Loucy (cell line): ENCODE results near the gene UNC5A.

Experiments
- H2AFZ ChIP-seq: fragments of 200-600 bp; sonication (generic); 2 replicates; pipeline ENCODE4 v1.6.0; 2016; ENCODE audit warnings: antibody characterized with exemption, mild to moderate bottlenecking, low read length, moderate library complexity
- H3F3A ChIP-seq: fragments of 200-600 bp; 2 replicates; pipeline ENCODE4 v1.6.0; 2016; ENCODE audit warnings: antibody characterized with exemption, low read depth, mild to moderate bottlenecking
- H3K27me3 ChIP-seq: fragments of 200-600 bp; sonication (generic); 2 replicates; pipeline ENCODE4 v1.6.1; 2014; ENCODE audit warnings: low read length, mild to moderate bottlenecking; ENCODE audit not compliant: insufficient read depth, poor library complexity, severe bottlenecking
- H3K36me3 ChIP-seq: fragments of 200-600 bp; sonication (generic); 2 replicates; pipeline ENCODE4 v1.6.1; 2016; ENCODE audit warnings: low read length; ENCODE audit not compliant: insufficient read depth
- H3K4me1 ChIP-seq: fragments of 200-600 bp; sonication (generic); 2 replicates; pipeline ENCODE4 v1.5.1; 2014; ENCODE audit warnings: low read length, mild to moderate bottlenecking; ENCODE audit not compliant: insufficient read depth, poor library complexity, severe bottlenecking
- H3K4me2 ChIP-seq: fragments of 200-600 bp; sonication (generic); 2 replicates; pipeline ENCODE4 v1.6.0; 2014; ENCODE audit warnings: antibody characterized with exemption, low read length, low read depth, mild to moderate bottlenecking; ENCODE audit not compliant: poor library complexity, severe bottlenecking
- H3K4me3 ChIP-seq: fragments of 200-600 bp; sonication (generic); 2 replicates; pipeline ENCODE4 v1.5.1; 2014; ENCODE audit warnings: low read length, mild to moderate bottlenecking, mixed read lengths; ENCODE audit not compliant: poor library complexity, severe bottlenecking
- H3K79me2 ChIP-seq: fragments of 200-600 bp; sonication (generic); 2 replicates; pipeline ENCODE4 v1.6.1; 2014; ENCODE audit warnings: low read length; ENCODE audit not compliant: insufficient read depth
- H3K9ac ChIP-seq: fragments of 200-600 bp; sonication (generic); 2 replicates; pipeline ENCODE4 v1.6.0; 2014; ENCODE audit warnings: mild to moderate bottlenecking, low read depth, low read length, moderate library complexity; ENCODE audit not compliant: poor library complexity, severe bottlenecking
- H3K9me2 ChIP-seq: fragments of 200-600 bp; sonication (generic); replicated peaks from 2 replicates; pipeline ENCODE4 v1.6.1; 2016; ENCODE audit warnings: low read depth, low read length, mixed read lengths
- H3K9me3 ChIP-seq: fragments of 200-600 bp; sonication (generic); 2 replicates; pipeline ENCODE4 v1.6.1; 2014; ENCODE audit warnings: mild to moderate bottlenecking, antibody characterized with exemption, low read length, low read depth; ENCODE audit not compliant: insufficient read depth
- H4K20me1 ChIP-seq: fragments of 200-600 bp; sonication (generic); 2 replicates; pipeline ENCODE4 v1.6.0; 2014; ENCODE audit warnings: antibody characterized with exemption, low read length, mild to moderate bottlenecking; ENCODE audit not compliant: insufficient read depth, poor library complexity, severe bottlenecking
- EZH2phosphoT487 ChIP-seq: fragments of 200-600 bp; IDR thresholded peaks from 2 replicates; pipeline ENCODE4 v1.6.1; 2018; ENCODE audit warnings: antibody characterized with exemption, mild to moderate bottlenecking, moderate library complexity, borderline replicate concordance
- TF ChIP-seq, protein P1 (sequence below): fragments of 200-600 bp; sonication (generic); conservative IDR thresholded peaks from 2 replicates; pipeline ENCODE4 v1.5.1; 2014; ENCODE audit warnings: mild to moderate bottlenecking, antibody characterized with exemption, low read length

UNC5A gene

DNA sequence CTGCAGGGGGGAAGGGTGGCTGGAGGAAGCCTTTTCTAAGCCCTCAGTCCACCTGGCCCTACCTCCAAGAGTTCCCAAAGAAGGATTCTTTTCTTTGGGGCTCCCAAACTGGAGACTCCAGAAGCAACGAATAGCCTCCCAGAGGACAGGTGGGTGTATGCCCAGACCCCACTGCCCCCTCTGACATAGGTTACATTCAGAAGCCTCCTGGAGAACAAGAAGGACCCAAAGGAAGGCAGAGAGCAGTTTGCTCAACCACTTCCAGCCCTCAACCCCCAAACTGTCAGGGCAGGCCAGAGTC is 78.5 kb downstream of the UNC5A start:
- H3K4me2 ChIP-seq: no peak overlapping the region
- H3K4me3 ChIP-seq: no peak overlapping the region
- H2AFZ ChIP-seq: no peak overlapping the region
- H3K27me3 ChIP-seq: no peaks in the 10 kb centered on the region
- H3K79me2 ChIP-seq: no peaks in the 10 kb centered on the region
- H4K20me1 ChIP-seq: no peaks in the 10 kb centered on the region
- TF ChIP-seq, protein P1, sequence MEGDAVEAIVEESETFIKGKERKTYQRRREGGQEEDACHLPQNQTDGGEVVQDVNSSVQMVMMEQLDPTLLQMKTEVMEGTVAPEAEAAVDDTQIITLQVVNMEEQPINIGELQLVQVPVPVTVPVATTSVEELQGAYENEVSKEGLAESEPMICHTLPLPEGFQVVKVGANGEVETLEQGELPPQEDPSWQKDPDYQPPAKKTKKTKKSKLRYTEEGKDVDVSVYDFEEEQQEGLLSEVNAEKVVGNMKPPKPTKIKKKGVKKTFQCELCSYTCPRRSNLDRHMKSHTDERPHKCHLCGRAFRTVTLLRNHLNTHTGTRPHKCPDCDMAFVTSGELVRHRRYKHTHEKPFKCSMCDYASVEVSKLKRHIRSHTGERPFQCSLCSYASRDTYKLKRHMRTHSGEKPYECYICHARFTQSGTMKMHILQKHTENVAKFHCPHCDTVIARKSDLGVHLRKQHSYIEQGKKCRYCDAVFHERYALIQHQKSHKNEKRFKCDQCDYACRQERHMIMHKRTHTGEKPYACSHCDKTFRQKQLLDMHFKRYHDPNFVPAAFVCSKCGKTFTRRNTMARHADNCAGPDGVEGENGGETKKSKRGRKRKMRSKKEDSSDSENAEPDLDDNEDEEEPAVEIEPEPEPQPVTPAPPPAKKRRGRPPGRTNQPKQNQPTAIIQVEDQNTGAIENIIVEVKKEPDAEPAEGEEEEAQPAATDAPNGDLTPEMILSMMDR: no peak
- TF ChIP-seq EZH2phosphoT487: no peak
- no peak overlapping the region for H3K9ac ChIP-seq
- no peaks in the 10 kb centered on the region for H3K9me2 ChIP-seq
- no peaks in the 10 kb centered on the region for H3K36me3 ChIP-seq
- H3F3A ChIP-seq: no peaks in the 10 kb centered on the region
- H3K4me1 ChIP-seq: no peaks in the 10 kb centered on the region
- H3K9me3 ChIP-seq: no peaks in the 10 kb centered on the region

GRCh38 chr5:176889321-176890280 is 79.2 kb downstream of the UNC5A start:
- H3K4me2 ChIP-seq: no peak overlapping the region
- TF ChIP-seq, protein P1: no peak
- no peak for TF ChIP-seq EZH2phosphoT487
- H2AFZ ChIP-seq: no peak overlapping the region
- H3K9ac ChIP-seq: no peak overlapping the region
- no peaks in the 10 kb centered on the region for H3K36me3 ChIP-seq
- no peaks in the 10 kb centered on the region for H3K4me1 ChIP-seq
- H3K4me3 ChIP-seq: no peak overlapping the region
- no peaks in the 10 kb centered on the region for H4K20me1 ChIP-seq
- no peaks in the 10 kb centered on the region for H3K9me3 ChIP-seq
- H3K9me2 ChIP-seq: no peaks in the 10 kb centered on the region
- H3K27me3 ChIP-seq: no peaks in the 10 kb centered on the region
- H3F3A ChIP-seq: no peaks in the 10 kb centered on the region
- no peaks in the 10 kb centered on the region for H3K79me2 ChIP-seq

- H3F3A ChIP-seq: no peaks in the 10 kb centered on the region
- no peak overlapping the region for H3K4me2 ChIP-seq
- H3K4me3 ChIP-seq: no peak overlapping the region
- no peaks in the 10 kb centered on the region for H4K20me1 ChIP-seq
- H3K36me3 ChIP-seq: no peaks in the 10 kb centered on the region
- H2AFZ ChIP-seq: no peak overlapping the region
- H3K9me2 ChIP-seq: no peaks in the 10 kb centered on the region
- no peaks in the 10 kb centered on the region for H3K79me2 ChIP-seq
- no peak overlapping the region for H3K9ac ChIP-seq
- no peaks in the 10 kb centered on the region for H3K27me3 ChIP-seq
- H3K4me1 ChIP-seq: no peaks in the 10 kb centered on the region
- TF ChIP-seq EZH2phosphoT487: no peak
- TF ChIP-seq, protein P1: no peak
- H3K9me3 ChIP-seq: no peaks in the 10 kb centered on the region
These were observed 80.3 kb downstream of the UNC5A start for GRCh38 chr5:176890455-176891330.
